ENCODE results near the gene HLCS. TPM values are rescaled to one million over a fixed set of nuclear protein-coding genes. Genes with fewer than 3 reads are reported as not detected.

The HLCS gene
- polyA plus RNA-seq (2013), result 10.8 TPM

GRCh38 chr21:36966066-36966820 is at the start of gene HLCS:
TSS of gene HLCS (minus strand) at chr21:36966669. CDS start at chr21:36966638, 31 bp downstream.
- Histone ChIP-seq H3K27ac (ENCODE audit: insufficient read depth in 1 of 2, low read depth in 1 of 2, low read length in 2 of 2, poor library complexity in 1 of 2, severe bottlenecking in 2 of 2) (peak within 1 kb of the TSS in 1 of 2 experiments; percentile 75), H3K4me1 (ENCODE audit: control extremely low read depth in 1 of 4, control insufficient read depth in 4 of 4, insufficient read depth in 4 of 4, low read length in 3 of 4) (peaks cover 0 to 17% (median 13%) of the 10 kb centered on the region in 4 experiments), H3K36me3 (ENCODE audit: control insufficient read depth in 4 of 4, insufficient read depth in 4 of 4, low read length in 3 of 4) (peaks cover 0 to under 1% (median 0%) of the 10 kb centered on the region in 4 experiments), H3K9me3 (ENCODE audit: control extremely low read depth in 1 of 5, control insufficient read depth in 4 of 5, insufficient read depth in 2 of 5, low read depth in 1 of 5, low read length in 4 of 5) (no peaks in the 10 kb centered on the region), H3K27me3 (replicated peaks in 2 of 5; ENCODE audit: control insufficient read depth in 4 of 5, insufficient read depth in 5 of 5, low read length in 4 of 5) (no peaks in the 10 kb centered on the region), H3K4me3 (ENCODE audit: control insufficient read depth in 1 of 7, extremely low read depth in 1 of 7, insufficient read depth in 4 of 7, low read depth in 2 of 7, low read length in 6 of 7) (peak within 1 kb of the TSS; percentile 45 to 85 (median 67))
- ChIA-PET POLR2A (no interaction called here), CTCF (interaction anchor here (0.9 to 4.9 kb wide), 4 partner anchors 11 to 116 kb away, joined by 3 to 29 read pairs (median 4); no protein-coding TSS in a partner anchor)
- peak; percentile 63 to 82 (median 75) for DNase-seq
- WGBS (ENCODE audit: insufficient coverage), result 0% methylated on average over 53 of the region's 101 CpGs

- no peaks in the 10 kb centered on the region for H3K36me3 ChIP-seq (ENCODE audit: control insufficient read depth in 4 of 4, insufficient read depth in 4 of 4, low read length in 3 of 4)
- H3K27me3 ChIP-seq (replicated peaks in 2 of 5; ENCODE audit: control insufficient read depth in 4 of 5, insufficient read depth in 5 of 5, low read length in 4 of 5), result peaks cover 4 to 48% (median 12%) of the 10 kb centered on the region in 5 experiments
- peak overlapping the region in 6 of 7 experiments; percentile 32 to 68 (median 55) for H3K4me3 ChIP-seq (ENCODE audit: control insufficient read depth in 1 of 7, extremely low read depth in 1 of 7, insufficient read depth in 4 of 7, low read depth in 2 of 7, low read length in 6 of 7)
- POLR2A ChIA-PET, result interaction anchor here (0.6 kb wide), 1 partner anchor 73 kb away, joined by 3 read pairs; no protein-coding TSS in a partner anchor
- H3K27ac ChIP-seq (ENCODE audit: insufficient read depth in 1 of 2, low read depth in 1 of 2, low read length in 2 of 2, poor library complexity in 1 of 2, severe bottlenecking in 2 of 2), result no peak overlapping the region
- DNase-seq, result peak; percentile 82 to 89 (median 85)
- peaks cover 0 to 20% (median 18%) of the 10 kb centered on the region in 4 experiments for H3K4me1 ChIP-seq (ENCODE audit: control extremely low read depth in 1 of 4, control insufficient read depth in 4 of 4, insufficient read depth in 4 of 4, low read length in 3 of 4)
- WGBS (ENCODE audit: insufficient coverage), result 17% methylated on average over 25 of the region's 30 CpGs
- H3K9me3 ChIP-seq (ENCODE audit: control extremely low read depth in 1 of 5, control insufficient read depth in 4 of 5, insufficient read depth in 2 of 5, low read depth in 1 of 5, low read length in 4 of 5), result no peaks in the 10 kb centered on the region
- CTCF ChIA-PET, result interaction anchor here (0.6 to 3.0 kb wide), 18 partner anchors 9 to 86 kb away, joined by 3 to 20 read pairs (median 4); no protein-coding TSS in a partner anchor
Observed at GRCh38 chr21:37009740-37010341, 43.4 kb upstream of the HLCS start.

GRCh38 chr21:37008724-37009123 is 42.3 kb upstream of the HLCS start:
- 63% methylated on average over 10 of the region's 12 CpGs for WGBS (ENCODE audit: insufficient coverage)
- H3K4me1 ChIP-seq (ENCODE audit: control extremely low read depth in 1 of 4, control insufficient read depth in 4 of 4, insufficient read depth in 4 of 4, low read length in 3 of 4), result peaks cover 0 to 20% (median 18%) of the 10 kb centered on the region in 4 experiments
- H3K4me3 ChIP-seq (ENCODE audit: control insufficient read depth in 1 of 7, extremely low read depth in 1 of 7, insufficient read depth in 4 of 7, low read depth in 2 of 7, low read length in 6 of 7), result no peak overlapping the region
- H3K27me3 ChIP-seq (replicated peaks in 2 of 5; ENCODE audit: control insufficient read depth in 4 of 5, insufficient read depth in 5 of 5, low read length in 4 of 5), result peaks cover 4 to 48% (median 12%) of the 10 kb centered on the region in 5 experiments
- ChIA-PET CTCF (interaction anchor here (0.8 to 1.1 kb wide), 3 partner anchors 16 to 87 kb away, joined by 3 to 4 read pairs (median 3); no protein-coding TSS in a partner anchor), POLR2A (interaction anchor here (0.5 kb wide), 1 partner anchor 78 kb away, joined by 4 read pairs; no protein-coding TSS in a partner anchor)
- DNase-seq, result no peak
- no peaks in the 10 kb centered on the region for H3K9me3 ChIP-seq (ENCODE audit: control extremely low read depth in 1 of 5, control insufficient read depth in 4 of 5, insufficient read depth in 2 of 5, low read depth in 1 of 5, low read length in 4 of 5)
- no peaks in the 10 kb centered on the region for H3K36me3 ChIP-seq (ENCODE audit: control insufficient read depth in 4 of 4, insufficient read depth in 4 of 4, low read length in 3 of 4)
- H3K27ac ChIP-seq (ENCODE audit: insufficient read depth in 1 of 2, low read depth in 1 of 2, low read length in 2 of 2, poor library complexity in 1 of 2, severe bottlenecking in 2 of 2), result no peak overlapping the region

- H3K27me3 ChIP-seq (replicated peaks in 2 of 5; ENCODE audit: control insufficient read depth in 4 of 5, insufficient read depth in 5 of 5, low read length in 4 of 5), result peaks cover 4 to 48% (median 12%) of the 10 kb centered on the region in 5 experiments
- no peaks in the 10 kb centered on the region for H3K9me3 ChIP-seq (ENCODE audit: control extremely low read depth in 1 of 5, control insufficient read depth in 4 of 5, insufficient read depth in 2 of 5, low read depth in 1 of 5, low read length in 4 of 5)
- no peak within 1 kb of the TSS for H3K27ac ChIP-seq (ENCODE audit: insufficient read depth in 1 of 2, low read depth in 1 of 2, low read length in 2 of 2, poor library complexity in 1 of 2, severe bottlenecking in 2 of 2)
- peaks cover 0 to 20% (median 19%) of the 10 kb centered on the region in 4 experiments for H3K4me1 ChIP-seq (ENCODE audit: control extremely low read depth in 1 of 4, control insufficient read depth in 4 of 4, insufficient read depth in 4 of 4, low read length in 3 of 4)
- DNase-seq, result peak in 2 of 3 donors; percentile 46 to 62
- WGBS (ENCODE audit: insufficient coverage), result 3% methylated on average over 49 of the region's 87 CpGs
- H3K36me3 ChIP-seq (ENCODE audit: control insufficient read depth in 4 of 4, insufficient read depth in 4 of 4, low read length in 3 of 4), result no peaks in the 10 kb centered on the region
- ChIA-PET POLR2A (no interaction called here), CTCF (interaction anchor here (0.9 to 1.8 kb wide), 7 partner anchors 9 to 39 kb away, joined by 3 to 9 read pairs (median 4); no protein-coding TSS in a partner anchor)
- H3K4me3 ChIP-seq (ENCODE audit: control insufficient read depth in 1 of 7, extremely low read depth in 1 of 7, insufficient read depth in 4 of 7, low read depth in 2 of 7, low read length in 6 of 7), result peak within 1 kb of the TSS; percentile 38 to 69 (median 59)
Observed at GRCh38 chr21:37006486-37007291, 40.2 kb upstream of the HLCS start, which contains the start of gene RIPPLY3. TSS of gene RIPPLY3 (plus strand) at chr21:37006702. CDS start at chr21:37006773, 71 bp downstream.

- POLR2A ChIA-PET, result no interaction called here
- peaks cover 0 to 23% (median 22%) of the 10 kb centered on the region in 4 experiments for H3K4me1 ChIP-seq (ENCODE audit: control extremely low read depth in 1 of 4, control insufficient read depth in 4 of 4, insufficient read depth in 4 of 4, low read length in 3 of 4)
- H3K36me3 ChIP-seq (ENCODE audit: control insufficient read depth in 4 of 4, insufficient read depth in 4 of 4, low read length in 3 of 4), result no peaks in the 10 kb centered on the region
- peak overlapping the region; percentile 1 to 69 (median 59) for H3K4me3 ChIP-seq (ENCODE audit: control insufficient read depth in 1 of 7, extremely low read depth in 1 of 7, insufficient read depth in 4 of 7, low read depth in 2 of 7, low read length in 6 of 7)
- no peak overlapping the region for H3K27ac ChIP-seq (ENCODE audit: insufficient read depth in 1 of 2, low read depth in 1 of 2, low read length in 2 of 2, poor library complexity in 1 of 2, severe bottlenecking in 2 of 2)
- H3K27me3 ChIP-seq (replicated peaks in 2 of 5; ENCODE audit: control insufficient read depth in 4 of 5, insufficient read depth in 5 of 5, low read length in 4 of 5), result peaks cover 4 to 46% (median 12%) of the 10 kb centered on the region in 5 experiments
- CTCF ChIA-PET, result interaction anchor here (0.9 to 1.4 kb wide), 5 partner anchors 10 to 38 kb away, joined by 3 to 4 read pairs (median 4); no protein-coding TSS in a partner anchor
- 26% methylated on average over 70 of the region's 76 CpGs for WGBS (ENCODE audit: insufficient coverage)
- H3K9me3 ChIP-seq (ENCODE audit: control extremely low read depth in 1 of 5, control insufficient read depth in 4 of 5, insufficient read depth in 2 of 5, low read depth in 1 of 5, low read length in 4 of 5), result no peaks in the 10 kb centered on the region
- no peak for DNase-seq
Observed at GRCh38 chr21:37005548-37006485, 39.3 kb upstream of the HLCS start.
